ENCODE data around the gene NAV2. TPM values are rescaled to one million over a fixed set of nuclear protein-coding genes. Genes with fewer than 3 reads are reported as not detected.

NAV2 gene
- total RNA-seq, 2 experiments from 2014 or later = 0.23 to 0.36 TPM

- peak; percentile 17 for ATAC-seq
- intact Hi-C loops (cut with micrococcal nuclease) = loop anchor here (5.0 kb wide), 1 partner anchor 160 kb away; no protein-coding TSS in a partner anchor
- H3K36me3 Mint-ChIP-seq (ENCODE audit: low read depth) = no peaks in the 10 kb centered on the region
Observed at GRCh38 chr11:20112291-20113148, 399.9 kb downstream of the NAV2 start.

DNA sequence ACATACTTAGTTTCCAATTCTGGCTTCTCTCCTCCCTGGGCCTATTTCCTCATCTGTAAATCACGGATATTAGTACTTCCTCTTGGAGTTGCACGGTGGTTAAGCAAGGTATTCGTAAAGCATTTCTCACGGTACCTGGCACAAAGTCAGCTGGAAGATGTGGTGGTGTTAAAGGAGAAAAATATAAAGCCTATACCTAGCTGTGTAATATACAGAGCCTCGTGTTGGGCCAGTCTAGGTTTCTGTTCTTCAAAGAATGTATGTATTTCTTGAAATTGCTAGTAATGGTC is 400.5 kb downstream of the NAV2 start:
- DNase-seq (no peak), ATAC-seq (no peak)
- TF ChIP-seq, protein P1, sequence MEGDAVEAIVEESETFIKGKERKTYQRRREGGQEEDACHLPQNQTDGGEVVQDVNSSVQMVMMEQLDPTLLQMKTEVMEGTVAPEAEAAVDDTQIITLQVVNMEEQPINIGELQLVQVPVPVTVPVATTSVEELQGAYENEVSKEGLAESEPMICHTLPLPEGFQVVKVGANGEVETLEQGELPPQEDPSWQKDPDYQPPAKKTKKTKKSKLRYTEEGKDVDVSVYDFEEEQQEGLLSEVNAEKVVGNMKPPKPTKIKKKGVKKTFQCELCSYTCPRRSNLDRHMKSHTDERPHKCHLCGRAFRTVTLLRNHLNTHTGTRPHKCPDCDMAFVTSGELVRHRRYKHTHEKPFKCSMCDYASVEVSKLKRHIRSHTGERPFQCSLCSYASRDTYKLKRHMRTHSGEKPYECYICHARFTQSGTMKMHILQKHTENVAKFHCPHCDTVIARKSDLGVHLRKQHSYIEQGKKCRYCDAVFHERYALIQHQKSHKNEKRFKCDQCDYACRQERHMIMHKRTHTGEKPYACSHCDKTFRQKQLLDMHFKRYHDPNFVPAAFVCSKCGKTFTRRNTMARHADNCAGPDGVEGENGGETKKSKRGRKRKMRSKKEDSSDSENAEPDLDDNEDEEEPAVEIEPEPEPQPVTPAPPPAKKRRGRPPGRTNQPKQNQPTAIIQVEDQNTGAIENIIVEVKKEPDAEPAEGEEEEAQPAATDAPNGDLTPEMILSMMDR (IDR thresholded peaks at IDR 0.05) = no peak
- Mint-ChIP-seq H3K27me3 (peaks cover 6% of the 10 kb centered on the region), H3K9me3 (no peaks in the 10 kb centered on the region), H3K27ac (no peak overlapping the region), H3K36me3 (ENCODE audit: low read depth) (no peaks in the 10 kb centered on the region), H3K4me1 (ENCODE audit: low read depth) (no peaks in the 10 kb centered on the region), H3K4me3 (no peak overlapping the region)
- ChIA-PET POLR2A (no interaction called here), CTCF (interaction anchor here (0.6 to 5.7 kb wide), 6 partner anchors 15 to 247 kb away, joined by 3 to 34 read pairs (median 8); no protein-coding TSS in a partner anchor)
- intact Hi-C loops (cut with micrococcal nuclease) = loop anchor here (5.0 kb wide), 1 partner anchor 161 kb away; no protein-coding TSS in a partner anchor

More at GRCh38 chr11:20112291-20113148, 399.9 kb downstream of the NAV2 start:
- peak; percentile 7 for DNase-seq
- CTCF ChIA-PET = interaction anchor here (0.6 to 5.7 kb wide), 13 partner anchors 16 to 247 kb away, joined by 3 to 34 read pairs (median 3); no protein-coding TSS in a partner anchor
- Mint-ChIP-seq H3K4me3 (no peak overlapping the region), H3K27me3 (peaks cover 6% of the 10 kb centered on the region), H3K27ac (no peak overlapping the region), H3K4me1 (ENCODE audit: low read depth) (no peaks in the 10 kb centered on the region), H3K9me3 (no peaks in the 10 kb centered on the region)
- POLR2A ChIA-PET = no interaction called here
- TF ChIP-seq, protein P1 (IDR thresholded peaks at IDR 0.05) = no peak

DNA sequence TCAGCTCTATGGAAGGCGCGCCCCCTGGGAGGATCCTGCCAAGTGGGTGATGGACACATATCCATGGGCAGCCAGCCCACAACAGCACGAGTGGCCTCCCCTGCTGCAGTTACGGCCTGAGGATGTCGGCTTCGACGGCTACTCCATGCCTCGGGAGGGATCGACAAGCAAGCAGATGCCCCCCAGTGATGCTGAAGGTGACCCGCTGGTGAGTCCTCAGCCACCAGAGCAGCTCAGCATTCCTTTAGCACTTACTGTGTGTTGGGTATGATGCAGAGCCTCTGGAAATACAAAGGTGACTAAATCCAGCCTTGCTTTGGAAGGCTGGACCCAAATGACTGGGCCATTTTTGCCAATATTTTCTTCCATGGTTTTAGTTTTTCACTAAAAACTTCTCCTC is 402.0 kb downstream of the NAV2 start:
- Mint-ChIP-seq H3K27ac (no peak overlapping the region), H3K4me3 (no peak overlapping the region), H3K27me3 (peaks cover 6% of the 10 kb centered on the region), H3K9me3 (no peaks in the 10 kb centered on the region), H3K4me1 (ENCODE audit: low read depth) (no peaks in the 10 kb centered on the region), H3K36me3 (ENCODE audit: low read depth) (no peaks in the 10 kb centered on the region)
- intact Hi-C loops (cut with micrococcal nuclease) = loop anchor here (5.0 kb wide), 1 partner anchor 162 kb away; no protein-coding TSS in a partner anchor
- CTCF ChIA-PET = interaction anchor here (0.9 to 5.7 kb wide), 5 partner anchors 14 to 211 kb away, joined by 3 to 30 read pairs (median 3); no protein-coding TSS in a partner anchor
- ATAC-seq (no peak), DNase-seq (no peak)
- TF ChIP-seq, protein P1 (IDR thresholded peaks at IDR 0.05) = no peak
- POLR2A ChIA-PET = no interaction called here

GRCh38 chr11:20116825-20117224 is 404.2 kb downstream of the NAV2 start:
- TF ChIP-seq, protein P1 (IDR thresholded peaks at IDR 0.05) = no peak
- ATAC-seq = no peak
- DNase-seq = no peak
- no peaks in the 10 kb centered on the region for H3K9me3 Mint-ChIP-seq
- H3K27ac Mint-ChIP-seq = no peak overlapping the region
- intact Hi-C loops (cut with micrococcal nuclease) = no loop called here
- no peaks in the 10 kb centered on the region for H3K36me3 Mint-ChIP-seq (ENCODE audit: low read depth)
- POLR2A ChIA-PET = no interaction called here
- CTCF ChIA-PET = interaction anchor here (0.8 to 5.7 kb wide), 6 partner anchors 9 to 169 kb away, joined by 3 to 30 read pairs (median 4); no protein-coding TSS in a partner anchor
- no peak overlapping the region for H3K4me3 Mint-ChIP-seq
- no peaks in the 10 kb centered on the region for H3K4me1 Mint-ChIP-seq (ENCODE audit: low read depth)
- H3K27me3 Mint-ChIP-seq = peaks cover 9% of the 10 kb centered on the region

GRCh38 chr11:20117291-20117690 is 404.7 kb downstream of the NAV2 start:
- ATAC-seq (no peak), DNase-seq (no peak)
- H3K9me3 Mint-ChIP-seq = no peaks in the 10 kb centered on the region
- TF ChIP-seq, protein P1 (IDR thresholded peaks at IDR 0.05) = no peak
- ChIA-PET POLR2A (no interaction called here), CTCF (interaction anchor here (0.6 to 5.7 kb wide), 6 partner anchors 11 to 563 kb away, joined by 3 to 30 read pairs (median 6); no protein-coding TSS in a partner anchor)
- no peak overlapping the region for H3K27ac Mint-ChIP-seq
- H3K36me3 Mint-ChIP-seq (ENCODE audit: low read depth) = no peaks in the 10 kb centered on the region
- peaks cover 6% of the 10 kb centered on the region for H3K27me3 Mint-ChIP-seq
- H3K4me1 Mint-ChIP-seq (ENCODE audit: low read depth) = no peaks in the 10 kb centered on the region
- intact Hi-C loops (cut with micrococcal nuclease) = no loop called here
- H3K4me3 Mint-ChIP-seq = no peak overlapping the region
